Adrenal gland (tissue), 12 donors: ENCODE results near the gene MOGAT1. TPM values are rescaled to one million over a fixed set of nuclear protein-coding genes. Genes with fewer than 3 reads are reported as not detected.
"Not testable (repeated sequence)": the region's sequence is repeated elsewhere in the genome, so short reads cannot be mapped to it uniquely, and the experiment has no call there.

ENCODE experiments used
- DNase-seq, 7 donors: peaks; one replicate each; pipeline ENCODE4 v3.0.0-alpha.2; 2019 to 2020
- H3K27ac ChIP-seq, 5 donors: fragments of 200-600 bp; sonication (generic) in 4 of 5; 1 replicate in 3 of 5; 2 replicates in 2 of 5; pipeline versions ENCODE4 v1.5.1 to v1.8.0; 2016 to 2020; ENCODE audit warnings: mild to moderate bottlenecking in 1 of 5
- H3K27me3 ChIP-seq: fragments of 200-600 bp; 2 replicates; pipeline ENCODE4 v1.8.0; 2021
- H3K36me3 ChIP-seq, 2 donors: fragments of 200-600 bp; replicated peaks in 1 of 2; 1 replicate in 1 of 2; 2 replicates in 1 of 2; pipeline versions ENCODE4 v1.5.1 to v1.8.0; 2018 to 2022
- H3K4me1 ChIP-seq, 2 donors: fragments of 200-600 bp; replicated peaks in 1 of 2; 1 replicate in 1 of 2; 2 replicates in 1 of 2; pipeline versions ENCODE4 v1.5.1 to v1.8.0; 2018 to 2021
- H3K4me3 ChIP-seq, 4 donors: fragments of 200-600 bp; sonication (generic) in 3 of 4; one replicate each; pipeline ENCODE4 v1.5.1; 2016 to 2018
- H3K9me3 ChIP-seq, 3 donors: fragments of 200-600 bp; sonication (generic) in 1 of 3; replicated peaks in 1 of 3; 1 replicate in 2 of 3; 2 replicates in 1 of 3; pipeline versions ENCODE4 v1.5.1 to v1.8.0; 2016 to 2021
- POLR2A ChIP-seq, 2 donors: fragments of 450-650 bp; IDR thresholded peaks; one replicate each; pipeline ENCODE4 v1.6.1; 2017; ENCODE audit warnings: antibody characterized with exemption in 2 of 2, mild to moderate bottlenecking in 2 of 2, moderate library complexity in 1 of 2
- WGBS, 4 donors: extraction: QIAGEN DNeasy Blood & Tissue Kit in 2 of 4; methylation state at CpG; one replicate each; pipeline versions ENCODE4 v1.1.5 to v1.1.7; 2013 to 2017; 5-methylcytosine and 5-hydroxymethylcytosine counted together
- intact Hi-C, 2 donors: fragments of 100-400 bp; cut with DNase I; formaldehyde crosslinking; loops; one replicate each; pipeline versions ENCODE4 v1.14.1 to v1.15.0; 2022 to 2023
- polyA plus RNA-seq, 3 donors: library from polyadenylated mRNA; stranded (reverse); fragments of 200-250 nt in 2 of 3; fragments of 350-450 nt in 1 of 3; fragmentation: Illumina TruSeq in 1 of 3; extraction: RNeasy Lipid Tissue Mini Kit (QIAGEN cat#74804) in 1 of 3; gene quantifications; one replicate each; pipeline ENCODE4 v1.2.3, GENCODE V29; 2013 to 2014
- total RNA-seq, 9 donors: library from RNA; depleted of rRNA in 4 of 9; stranded (reverse); fragments of >200 nt in 4 of 9; fragments of 120-200 nt in 1 of 9; fragmentation: NEBNext Ultra II Directional in 1 of 9; extraction: Animal tissue kit (Norgen Biotek cat#: 25700) in 1 of 9; gene quantifications; one replicate each; pipeline versions ENCODE4 v1.1.0 to v1.2.4, GENCODE V29; 2013 to 2023
- TF ChIP-seq, protein P1 (sequence below), 6 experiments: fragments of 450-650 bp in 4 of 6; fragments of 200-600 bp in 2 of 6; sonication (generic) in 1 of 6; IDR thresholded peaks; 1 replicate in 5 of 6; 2 replicates in 1 of 6; pipeline versions ENCODE4 v1.5.1 to v1.8.0; 2016 to 2021; ENCODE audit warnings: antibody characterized with exemption in 6 of 6, mild to moderate bottlenecking in 2 of 6, moderate library complexity in 1 of 6
- donor health status: healthy with polysubstance abuse.
- donor health status: Bipolar disorder and iron deficiency.
- donor health status: DM: yes; HTN: yes; CAD: no.
- donor health status: DM: no; HTN: no; CAD: no.
- donor health status: DM: no; HTN: no; CAD: no.
- donor health status: DM: yes; HTN: yes; CAD: no.

MOGAT1 gene
- total and polyA plus RNA-seq, 12 donors, result 0.20 TPM; not detected in 11

DNA sequence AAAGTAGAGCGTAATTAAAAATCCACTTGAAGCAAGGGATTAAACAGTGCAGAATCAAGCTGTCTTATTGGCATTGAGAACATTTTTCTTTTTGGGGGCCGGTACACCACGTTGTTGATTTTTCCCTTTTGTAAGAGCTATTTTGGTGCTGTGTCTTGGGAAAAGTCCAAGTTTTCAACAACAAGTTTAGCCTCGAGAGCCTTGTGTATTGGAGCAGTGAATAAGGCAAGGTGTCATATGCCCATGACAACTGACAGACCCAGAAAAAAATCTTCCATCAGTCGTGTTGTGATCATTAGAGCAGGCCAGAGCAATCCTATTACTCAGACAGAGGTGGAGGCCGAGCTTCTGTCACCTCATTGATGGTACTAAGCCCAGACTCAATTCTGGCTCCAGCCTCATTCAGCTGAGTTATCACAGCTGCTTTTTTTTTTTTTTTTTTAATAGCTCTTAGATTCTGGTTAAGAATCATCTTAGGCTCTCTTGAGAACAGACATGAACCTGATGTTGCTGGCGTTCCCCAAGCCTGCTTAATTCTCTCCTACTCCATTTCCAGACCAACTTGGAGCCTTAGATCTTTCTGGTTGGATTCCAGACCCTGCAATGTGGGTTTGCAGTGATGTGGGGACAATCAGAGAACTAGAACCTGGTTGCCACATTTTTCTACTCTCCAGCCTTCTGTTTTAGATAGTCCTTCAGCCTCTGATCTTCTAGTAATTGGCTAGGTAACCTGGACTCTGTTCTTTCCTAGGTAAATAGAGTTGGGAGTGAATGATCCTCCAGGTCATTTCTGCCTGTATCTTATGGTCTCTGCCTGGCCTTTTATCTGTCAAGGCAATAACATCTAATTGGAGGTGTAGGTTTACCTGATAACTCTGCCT is 43.1 kb downstream of the MOGAT1 start:
- TF ChIP-seq, protein P1, sequence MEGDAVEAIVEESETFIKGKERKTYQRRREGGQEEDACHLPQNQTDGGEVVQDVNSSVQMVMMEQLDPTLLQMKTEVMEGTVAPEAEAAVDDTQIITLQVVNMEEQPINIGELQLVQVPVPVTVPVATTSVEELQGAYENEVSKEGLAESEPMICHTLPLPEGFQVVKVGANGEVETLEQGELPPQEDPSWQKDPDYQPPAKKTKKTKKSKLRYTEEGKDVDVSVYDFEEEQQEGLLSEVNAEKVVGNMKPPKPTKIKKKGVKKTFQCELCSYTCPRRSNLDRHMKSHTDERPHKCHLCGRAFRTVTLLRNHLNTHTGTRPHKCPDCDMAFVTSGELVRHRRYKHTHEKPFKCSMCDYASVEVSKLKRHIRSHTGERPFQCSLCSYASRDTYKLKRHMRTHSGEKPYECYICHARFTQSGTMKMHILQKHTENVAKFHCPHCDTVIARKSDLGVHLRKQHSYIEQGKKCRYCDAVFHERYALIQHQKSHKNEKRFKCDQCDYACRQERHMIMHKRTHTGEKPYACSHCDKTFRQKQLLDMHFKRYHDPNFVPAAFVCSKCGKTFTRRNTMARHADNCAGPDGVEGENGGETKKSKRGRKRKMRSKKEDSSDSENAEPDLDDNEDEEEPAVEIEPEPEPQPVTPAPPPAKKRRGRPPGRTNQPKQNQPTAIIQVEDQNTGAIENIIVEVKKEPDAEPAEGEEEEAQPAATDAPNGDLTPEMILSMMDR (IDR thresholded peaks at IDR 0.05), result no peak
- no peak for TF ChIP-seq POLR2A (IDR thresholded peaks at IDR 0.05)
- Histone ChIP-seq H3K27ac (no peak overlapping the region), H3K9me3 (no peaks in the 10 kb centered on the region), H3K36me3 (no peaks in the 10 kb centered on the region), H3K4me3 (no peak overlapping the region), H3K27me3 (no peaks in the 10 kb centered on the region), H3K4me1 (peaks cover 0 to under 1% of the 10 kb centered on the region in 2 donors)
- WGBS, 4 donors, result 40 to 51% (median 51%) methylated on average over 7 of the region's 7 CpGs
- DNase-seq, result peak in 1 of 7 donors; percentile 16
- intact Hi-C loops, result no loop called here

DNA sequence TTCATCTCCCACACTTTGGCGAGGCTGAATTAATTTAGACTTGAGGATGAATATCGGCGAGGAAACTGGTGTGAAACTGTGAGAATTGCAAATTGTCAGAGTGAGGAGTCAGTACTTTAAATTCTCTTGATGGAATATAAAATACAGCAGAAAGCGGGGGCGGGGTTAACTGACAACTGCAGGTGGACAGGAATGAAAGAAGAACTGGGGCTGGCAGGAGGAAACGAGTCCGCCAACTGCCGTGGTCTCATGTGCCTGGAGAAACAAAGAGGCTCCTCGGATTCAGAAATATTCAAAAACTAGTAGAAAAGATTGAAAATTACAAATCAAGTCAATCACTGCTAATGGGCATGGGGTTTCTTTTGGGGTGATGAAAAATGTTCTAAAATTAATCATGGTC is 44.3 kb downstream of the MOGAT1 start:
- Histone ChIP-seq H3K27ac (no peak overlapping the region), H3K36me3 (no peaks in the 10 kb centered on the region), H3K4me3 (no peak overlapping the region), H3K9me3 (no peaks in the 10 kb centered on the region), H3K27me3 (no peaks in the 10 kb centered on the region), H3K4me1 (no peaks in the 10 kb centered on the region)
- intact Hi-C loops, result no loop called here
- 68 to 80% (median 73%) methylated on average over 9 of the region's 9 CpGs for WGBS, 4 donors
- TF ChIP-seq, protein P1 (IDR thresholded peaks at IDR 0.05), result no peak
- TF ChIP-seq POLR2A (IDR thresholded peaks at IDR 0.05), result no peak
- no peak for DNase-seq

DNA sequence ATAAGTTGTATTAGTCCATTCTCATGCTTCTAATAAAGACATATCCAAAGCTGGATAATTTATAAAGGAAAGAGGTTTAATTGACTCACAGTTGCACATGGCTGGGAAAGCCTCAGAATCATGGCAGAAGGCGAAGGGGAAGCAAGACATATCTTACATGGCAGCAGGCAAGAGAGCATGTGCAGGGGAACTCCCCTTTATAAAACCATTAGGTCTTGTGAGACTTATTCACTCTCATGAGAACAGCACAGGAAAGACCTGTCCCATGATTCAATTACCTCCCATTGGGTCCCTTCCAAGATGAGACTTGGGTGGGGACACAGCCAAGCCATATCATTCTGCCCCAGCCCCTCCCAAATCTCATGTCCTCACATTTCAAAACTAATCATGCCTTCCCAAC is 48.3 kb downstream of the MOGAT1 start:
- intact Hi-C loops, H3K4me1 ChIP-seq, H3K36me3 ChIP-seq, DNase-seq, H3K27ac ChIP-seq, H3K27me3 ChIP-seq, H3K9me3 ChIP-seq, H3K4me3 ChIP-seq: not testable (repeated sequence)
- 75 to 96% (median 93%) methylated on average over 1 of the region's 1 CpG for WGBS, 4 donors

DNA sequence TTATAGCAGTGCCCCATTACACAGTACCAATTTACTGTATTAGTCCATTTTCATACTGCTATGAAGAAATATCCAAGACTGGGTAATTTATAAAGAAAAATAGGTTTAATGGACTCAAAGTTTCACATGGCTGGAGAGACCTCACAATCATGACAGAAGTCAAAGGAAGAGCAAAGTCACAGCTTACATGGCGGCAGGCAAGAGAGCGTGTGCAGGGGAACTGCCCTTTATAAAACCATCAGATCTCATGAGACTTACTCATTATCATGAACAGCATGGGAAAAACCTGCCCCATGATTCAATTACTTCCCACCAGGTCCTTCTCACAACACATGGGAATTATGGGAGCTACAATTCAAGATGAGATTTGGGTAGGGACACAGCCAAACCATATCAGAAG is 50.1 kb downstream of the MOGAT1 start:
- H3K36me3 ChIP-seq, H3K9me3 ChIP-seq, intact Hi-C loops, H3K27me3 ChIP-seq, H3K4me3 ChIP-seq, H3K27ac ChIP-seq, DNase-seq, H3K4me1 ChIP-seq: not testable (repeated sequence)
- WGBS, 4 donors, result 95 to 100% (median 99%) methylated on average over 2 of the region's 2 CpGs

DNA sequence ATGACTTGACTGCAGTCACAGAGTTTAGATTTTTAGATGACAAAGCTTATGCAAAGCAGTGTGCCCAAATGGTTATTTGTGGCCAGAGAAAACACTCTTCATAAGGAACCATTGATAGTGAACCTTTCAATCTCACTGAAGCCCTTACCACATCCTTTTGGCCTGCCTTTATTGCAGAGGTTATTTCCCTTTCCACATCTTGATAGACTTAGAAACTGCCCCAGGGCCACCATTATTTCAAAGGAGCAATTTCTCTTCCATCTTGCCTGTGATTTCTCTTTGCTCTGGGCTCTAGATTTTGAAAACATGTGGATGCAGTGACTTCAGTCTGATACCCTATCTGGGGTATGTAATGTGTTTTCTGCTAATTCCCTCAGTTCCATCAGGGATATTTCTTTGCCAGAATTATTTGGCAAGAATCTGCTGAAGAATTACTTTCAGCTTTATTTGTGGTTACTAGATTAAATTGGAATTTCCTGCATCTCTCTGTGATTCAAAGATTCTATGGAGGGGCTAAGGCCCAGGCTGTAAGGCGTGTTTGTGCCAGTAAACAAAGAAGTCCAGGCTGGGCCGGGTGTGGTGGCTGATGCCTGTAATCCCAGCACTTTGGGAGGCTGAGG is 51.0 kb downstream of the MOGAT1 start:
- WGBS, 4 donors, result 39 to 71% (median 58%) methylated on average over 1 to 2 of the region's 2 CpGs
- intact Hi-C loops, result no loop called here
- no peak for TF ChIP-seq POLR2A (IDR thresholded peaks at IDR 0.05)
- TF ChIP-seq, protein P1 (IDR thresholded peaks at IDR 0.05), result no peak
- H3K4me1 ChIP-seq, result no peaks in the 10 kb centered on the region
- no peaks in the 10 kb centered on the region for H3K9me3 ChIP-seq
- no peak for DNase-seq
- H3K4me3 ChIP-seq, result no peak overlapping the region
- H3K27ac ChIP-seq, result no peak overlapping the region
- no peaks in the 10 kb centered on the region for H3K27me3 ChIP-seq
- H3K36me3 ChIP-seq, result no peaks in the 10 kb centered on the region
